ENCODE results near the gene C1orf21. TPM values are rescaled to one million over a fixed set of nuclear protein-coding genes. Genes with fewer than 3 reads are reported as not detected.

The C1orf21 gene
- polyA plus RNA-seq, 6 donors from 2014 or later, result 0.08 to 1.9 (median 0.16) TPM; not detected in 1

- no peaks in the 10 kb centered on the region for H3K36me3 Mint-ChIP-seq
Measured at GRCh38 chr1:184476187-184476586, 89.4 kb downstream of the C1orf21 start.

GRCh38 chr1:184479435-184480167 lies 92.8 kb downstream of the C1orf21 start:
- Mint-ChIP-seq H3K4me3 (no peak overlapping the region), H3K27me3 (no peaks in the 10 kb centered on the region), H3K27ac (peak overlapping the region in 1 of 6 donors; percentile 22), H3K36me3 (no peaks in the 10 kb centered on the region), H3K9me3 (peaks cover 0 to 2% (median 0%) of the 10 kb centered on the region in 7 donors), H3K4me1 (no peaks in the 10 kb centered on the region)
- ATAC-seq (ENCODE audit: low read depth in 2 of 2), result no peak
- no peak for DNase-seq

More at GRCh38 chr1:184476187-184476586, 89.4 kb downstream of the C1orf21 start:
- no peaks in the 10 kb centered on the region for H3K4me1 Mint-ChIP-seq
- peaks cover 0 to 3% (median 0%) of the 10 kb centered on the region in 7 donors for H3K9me3 Mint-ChIP-seq
- H3K27me3 Mint-ChIP-seq, result no peaks in the 10 kb centered on the region
- no peak overlapping the region for H3K27ac Mint-ChIP-seq
- H3K4me3 Mint-ChIP-seq, result no peak overlapping the region
- ATAC-seq (ENCODE audit: low read depth in 2 of 2) (no peak), DNase-seq (no peak)

- no peak for DNase-seq
- no peaks in the 10 kb centered on the region for H3K9me3 Mint-ChIP-seq
- H3K27ac Mint-ChIP-seq, result no peak overlapping the region
- H3K4me3 Mint-ChIP-seq, result no peak overlapping the region
- no peaks in the 10 kb centered on the region for H3K27me3 Mint-ChIP-seq
- no peak for ATAC-seq (ENCODE audit: low read depth in 2 of 2)
- no peaks in the 10 kb centered on the region for H3K4me1 Mint-ChIP-seq
- H3K36me3 Mint-ChIP-seq, result no peaks in the 10 kb centered on the region
Measured at GRCh38 chr1:184480736-184481135, 93.9 kb downstream of the C1orf21 start.

GRCh38 chr1:184482136-184482535 lies 95.3 kb downstream of the C1orf21 start:
- Mint-ChIP-seq H3K9me3 (no peaks in the 10 kb centered on the region), H3K27me3 (no peaks in the 10 kb centered on the region), H3K36me3 (no peaks in the 10 kb centered on the region), H3K27ac (no peak overlapping the region), H3K4me1 (no peaks in the 10 kb centered on the region), H3K4me3 (no peak overlapping the region)
- ATAC-seq (ENCODE audit: low read depth in 2 of 2), result no peak
- DNase-seq, result no peak

GRCh38 chr1:184483101-184483683 lies 96.4 kb downstream of the C1orf21 start:
- no peak overlapping the region for H3K4me3 Mint-ChIP-seq
- H3K27me3 Mint-ChIP-seq, result no peaks in the 10 kb centered on the region
- H3K9me3 Mint-ChIP-seq, result no peaks in the 10 kb centered on the region
- no peaks in the 10 kb centered on the region for H3K36me3 Mint-ChIP-seq
- no peak overlapping the region for H3K27ac Mint-ChIP-seq
- H3K4me1 Mint-ChIP-seq, result no peaks in the 10 kb centered on the region
- DNase-seq, result no peak
- ATAC-seq (ENCODE audit: low read depth in 2 of 2), result no peak

GRCh38 chr1:184485751-184486723 lies 99.2 kb downstream of the C1orf21 start:
- H3K27me3 Mint-ChIP-seq, result no peaks in the 10 kb centered on the region
- DNase-seq (no peak), ATAC-seq (ENCODE audit: low read depth in 2 of 2) (no peak)
- no peaks in the 10 kb centered on the region for H3K9me3 Mint-ChIP-seq
- H3K36me3 Mint-ChIP-seq, result no peaks in the 10 kb centered on the region
- H3K27ac Mint-ChIP-seq, result no peak overlapping the region
- H3K4me3 Mint-ChIP-seq, result no peak overlapping the region
- no peaks in the 10 kb centered on the region for H3K4me1 Mint-ChIP-seq

GRCh38 chr1:184486761-184487445 lies 100.1 kb downstream of the C1orf21 start:
- Mint-ChIP-seq H3K9me3 (no peaks in the 10 kb centered on the region), H3K27ac (peak overlapping the region in 2 of 6 donors; percentile 24 to 28), H3K36me3 (no peaks in the 10 kb centered on the region), H3K27me3 (no peaks in the 10 kb centered on the region), H3K4me3 (no peak overlapping the region), H3K4me1 (peaks cover 0 to 3% (median 1%) of the 10 kb centered on the region in 3 donors)
- no peak for DNase-seq
- no peak for ATAC-seq (ENCODE audit: low read depth in 2 of 2)

GRCh38 chr1:184487531-184488193 lies 100.8 kb downstream of the C1orf21 start:
- ATAC-seq (ENCODE audit: low read depth in 2 of 2) (no peak), DNase-seq (no peak)
- H3K27me3 Mint-ChIP-seq, result no peaks in the 10 kb centered on the region
- no peaks in the 10 kb centered on the region for H3K36me3 Mint-ChIP-seq
- H3K9me3 Mint-ChIP-seq, result no peaks in the 10 kb centered on the region
- no peak overlapping the region for H3K4me3 Mint-ChIP-seq
- peaks cover 0 to 8% (median 5%) of the 10 kb centered on the region in 3 donors for H3K4me1 Mint-ChIP-seq
- no peak overlapping the region for H3K27ac Mint-ChIP-seq

GRCh38 chr1:184489908-184490307 lies 103.1 kb downstream of the C1orf21 start:
- Mint-ChIP-seq H3K9me3 (no peaks in the 10 kb centered on the region), H3K36me3 (no peaks in the 10 kb centered on the region), H3K4me3 (no peak overlapping the region), H3K27me3 (no peaks in the 10 kb centered on the region), H3K27ac (no peak overlapping the region), H3K4me1 (peaks cover 0 to 8% (median 5%) of the 10 kb centered on the region in 3 donors)
- no peak for DNase-seq
- no peak for ATAC-seq (ENCODE audit: low read depth in 2 of 2)

GRCh38 chr1:184492536-184492935 lies 105.7 kb downstream of the C1orf21 start:
- no peak for DNase-seq
- Mint-ChIP-seq H3K4me1 (peaks cover 0 to 8% (median 5%) of the 10 kb centered on the region in 3 donors), H3K27ac (no peak overlapping the region)

GRCh38 chr1:184493987-184494388 lies 107.2 kb downstream of the C1orf21 start:
- H3K9me3 Mint-ChIP-seq, result no peaks in the 10 kb centered on the region
- no peaks in the 10 kb centered on the region for H3K27me3 Mint-ChIP-seq
- peaks cover 0 to 8% (median 5%) of the 10 kb centered on the region in 3 donors for H3K4me1 Mint-ChIP-seq
- H3K4me3 Mint-ChIP-seq, result no peak overlapping the region
- DNase-seq, result no peak
- H3K27ac Mint-ChIP-seq, result no peak overlapping the region
- ATAC-seq (ENCODE audit: low read depth in 2 of 2), result no peak
- no peaks in the 10 kb centered on the region for H3K36me3 Mint-ChIP-seq

More at GRCh38 chr1:184492536-184492935, 105.7 kb downstream of the C1orf21 start:
- Mint-ChIP-seq H3K4me3 (no peak overlapping the region), H3K9me3 (no peaks in the 10 kb centered on the region), H3K27me3 (no peaks in the 10 kb centered on the region), H3K36me3 (no peaks in the 10 kb centered on the region)
- no peak for ATAC-seq (ENCODE audit: low read depth in 2 of 2)

GRCh38 chr1:184494929-184495328 lies 108.1 kb downstream of the C1orf21 start:
- Mint-ChIP-seq H3K36me3 (no peaks in the 10 kb centered on the region), H3K9me3 (no peaks in the 10 kb centered on the region), H3K27ac (no peak overlapping the region), H3K27me3 (no peaks in the 10 kb centered on the region), H3K4me1 (peaks cover 0 to 8% (median 5%) of the 10 kb centered on the region in 3 donors), H3K4me3 (no peak overlapping the region)
- no peak for DNase-seq
- ATAC-seq (ENCODE audit: low read depth in 2 of 2), result no peak

Measured in naive B cell (primary cell).